DOHH2 (cell line): ENCODE measurements around the gene TGFBRAP1.

Experiments used
- H3F3A ChIP-seq: fragments of 200-600 bp; sonication (generic), shearing (Covaris generic); 2 replicates; pipeline ENCODE4 v1.6.0; 2016; ENCODE audit warnings: antibody characterized with exemption, mild to moderate bottlenecking; ENCODE audit not compliant: control insufficient read depth, insufficient read depth
- H3K27ac ChIP-seq: fragments of 200-600 bp; sonication (generic); 2 replicates; pipeline ENCODE4 v1.5.1; 2014; ENCODE audit warnings: low read depth, mild to moderate bottlenecking, low read length, moderate library complexity
- H3K27me3 ChIP-seq: fragments of 200-600 bp; sonication (generic); 2 replicates; pipeline ENCODE4 v1.6.1; 2014; ENCODE audit warnings: mild to moderate bottlenecking, low read length, mixed read lengths; ENCODE audit not compliant: control insufficient read depth
- H3K36me3 ChIP-seq: fragments of 200-600 bp; sonication (generic); 2 replicates; pipeline ENCODE4 v1.6.1; 2014; ENCODE audit warnings: mild to moderate bottlenecking, low read length, moderate library complexity, mixed read lengths; ENCODE audit not compliant: control insufficient read depth
- H3K4me1 ChIP-seq: fragments of 200-600 bp; sonication (generic); 2 replicates; pipeline ENCODE4 v1.6.1; 2014; ENCODE audit warnings: mild to moderate bottlenecking, low read length, mixed read lengths; ENCODE audit not compliant: control insufficient read depth
- H3K4me2 ChIP-seq: fragments of 200-600 bp; sonication (generic); 2 replicates; pipeline ENCODE4 v1.6.0; 2014; ENCODE audit warnings: mild to moderate bottlenecking, low read length, moderate library complexity
- H3K4me3 ChIP-seq: fragments of 200-600 bp; sonication (generic); 2 replicates; pipeline ENCODE4 v1.5.1; 2014; ENCODE audit warnings: mild to moderate bottlenecking, low read length, mixed read lengths
- H3K79me2 ChIP-seq: fragments of 200-600 bp; sonication (generic); 2 replicates; pipeline ENCODE4 v1.6.1; 2014; ENCODE audit warnings: mild to moderate bottlenecking, low read length, mixed read lengths; ENCODE audit not compliant: control insufficient read depth
- H3K9me2 ChIP-seq: fragments of 200-600 bp; sonication (generic); replicated peaks from 2 replicates; pipeline ENCODE4 v1.6.1; 2014; ENCODE audit warnings: mild to moderate bottlenecking, low read length, mixed read lengths; ENCODE audit not compliant: control insufficient read depth
- H3K9me3 ChIP-seq: fragments of 200-600 bp; sonication (generic); 2 replicates; pipeline ENCODE4 v1.6.1; 2014; ENCODE audit warnings: antibody characterized with exemption, low read length, mixed read lengths; ENCODE audit not compliant: control insufficient read depth, insufficient read depth
- H4K20me1 ChIP-seq: fragments of 200-600 bp; sonication (generic); 2 replicates; pipeline ENCODE4 v1.6.0; 2014; ENCODE audit warnings: low read depth, mild to moderate bottlenecking, antibody characterized with exemption, low read length, moderate library complexity; ENCODE audit not compliant: control insufficient read depth, insufficient read depth
- CTCF ChIP-seq: fragments of 200-600 bp; sonication (generic); IDR thresholded peaks from one replicate; pipeline ENCODE4 v1.5.1; 2014; ENCODE audit warnings: antibody characterized with exemption, mild to moderate bottlenecking, low read depth, low read length; ENCODE audit not compliant: poor library complexity, severe bottlenecking
- EZH2phosphoT487 ChIP-seq: fragments of 200-600 bp; sonication (generic); IDR thresholded peaks from 2 replicates; pipeline ENCODE4 v1.6.1; 2017; ENCODE audit warnings: borderline replicate concordance, mild to moderate bottlenecking, antibody characterized with exemption, low read length, moderate library complexity, mixed read lengths

Gene TGFBRAP1

DNA sequence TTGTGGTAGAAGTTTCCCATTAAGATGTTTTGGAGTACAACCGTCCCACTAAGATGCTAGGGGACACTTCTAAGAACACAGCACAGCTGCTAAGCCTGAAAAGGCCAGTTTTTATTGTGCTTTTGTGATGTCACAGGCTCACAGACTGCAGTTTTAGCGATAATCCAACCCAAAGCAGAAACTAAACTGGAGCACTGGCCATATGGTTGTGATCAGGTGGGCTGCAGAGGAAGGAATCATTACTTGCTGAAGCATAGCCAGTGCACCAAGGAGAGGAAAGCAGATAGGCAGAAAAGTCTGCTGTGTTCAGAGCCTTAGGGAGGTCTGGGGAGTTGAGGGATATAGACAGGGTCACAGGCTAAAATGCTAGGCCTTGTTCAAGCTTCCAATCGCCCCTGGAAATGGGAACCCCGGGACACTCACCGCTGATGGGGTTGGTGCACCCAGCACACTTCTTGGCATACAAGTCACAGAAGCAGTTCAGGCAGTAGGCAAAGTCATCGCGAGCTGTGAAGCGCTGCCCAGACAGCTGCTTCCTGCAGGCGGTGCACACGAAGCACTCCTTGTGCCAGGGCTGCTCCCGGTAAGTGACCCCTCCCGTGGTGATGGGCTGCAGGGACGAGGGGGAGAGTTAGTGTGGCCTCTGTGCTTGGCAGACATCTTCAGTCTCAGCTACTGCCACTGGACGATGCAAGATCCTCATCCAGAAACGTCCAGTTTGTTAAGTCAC lies 33.5 kb upstream of the TGFBRAP1 start:
- H3K79me2 ChIP-seq, result no peaks in the 10 kb centered on the region
- H3K4me1 ChIP-seq, result no peaks in the 10 kb centered on the region; the same call in 1 of the 2 replicates
- H3K4me2 ChIP-seq, result no peak overlapping the region
- no peaks in the 10 kb centered on the region for H3K36me3 ChIP-seq
- no peak overlapping the region for H3K27ac ChIP-seq
- H3K9me2 ChIP-seq, result no peaks in the 10 kb centered on the region
- H4K20me1 ChIP-seq, result no peaks in the 10 kb centered on the region
- no peaks in the 10 kb centered on the region for H3F3A ChIP-seq
- TF ChIP-seq CTCF, result no peak
- no peak for TF ChIP-seq EZH2phosphoT487
- H3K4me3 ChIP-seq, result no peak overlapping the region
- no peaks in the 10 kb centered on the region for H3K9me3 ChIP-seq
- no peaks in the 10 kb centered on the region for H3K27me3 ChIP-seq

DNA sequence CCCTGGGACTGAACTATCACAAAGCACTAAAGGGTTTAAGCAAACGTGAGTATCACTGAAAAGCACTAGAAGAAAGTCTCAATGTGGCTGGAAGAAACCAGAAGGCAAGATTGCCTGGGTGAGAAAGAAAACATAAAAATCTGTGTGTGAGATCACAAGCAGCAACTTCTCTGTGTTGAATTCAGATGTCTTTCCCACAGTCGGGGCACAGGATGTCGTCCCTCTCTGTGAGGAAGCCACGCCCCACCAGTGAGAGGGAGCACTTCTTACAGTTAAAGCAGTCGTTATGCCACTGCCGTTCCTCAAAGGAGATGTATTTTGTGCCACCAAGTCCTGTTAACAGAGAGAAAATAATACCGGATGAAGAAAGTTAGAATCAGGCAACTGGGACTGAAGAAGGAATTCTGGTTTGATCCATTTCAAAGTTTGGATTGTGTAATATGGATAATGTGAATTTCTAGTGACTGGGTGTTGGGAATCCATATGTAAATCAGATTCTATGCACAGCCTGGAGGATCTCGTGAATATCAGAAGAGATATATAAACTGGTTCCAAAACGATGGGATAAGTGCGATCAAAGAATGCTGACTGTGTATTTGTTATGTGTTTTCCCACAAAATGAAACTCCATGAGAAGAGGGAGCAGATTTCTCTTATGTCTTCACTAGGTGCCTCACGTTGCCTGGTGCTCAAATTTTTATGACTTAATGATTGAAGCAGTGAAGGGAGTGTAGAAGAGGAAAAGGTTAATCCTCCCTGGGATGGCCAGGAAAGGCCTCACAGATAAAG lies 31.8 kb upstream of the TGFBRAP1 start:
- Histone ChIP-seq H3K36me3 (peaks cover 4% of the 10 kb centered on the region; the same call in 1 of the 2 replicates), H3K27me3 (no peaks in the 10 kb centered on the region), H3K79me2 (no peaks in the 10 kb centered on the region), H4K20me1 (no peaks in the 10 kb centered on the region), H3K4me2 (no peak overlapping the region), H3K9me3 (no peaks in the 10 kb centered on the region), H3K27ac (no peak overlapping the region), H3K4me3 (no peak overlapping the region), H3K9me2 (no peaks in the 10 kb centered on the region), H3K4me1 (no peaks in the 10 kb centered on the region; the same call in 1 of the 2 replicates), H3F3A (no peaks in the 10 kb centered on the region)
- TF ChIP-seq EZH2phosphoT487 (no peak), CTCF (no peak)

- peaks cover 12% of the 10 kb centered on the region for H3K36me3 ChIP-seq
- no peaks in the 10 kb centered on the region for H3K4me1 ChIP-seq
- no peak for TF ChIP-seq EZH2phosphoT487
- no peak for TF ChIP-seq CTCF
- H3K79me2 ChIP-seq, result no peaks in the 10 kb centered on the region
- H3K27me3 ChIP-seq, result no peaks in the 10 kb centered on the region
- H3F3A ChIP-seq, result no peaks in the 10 kb centered on the region
- H3K4me3 ChIP-seq, result no peak overlapping the region
- H3K9me2 ChIP-seq, result no peaks in the 10 kb centered on the region
- H4K20me1 ChIP-seq, result no peaks in the 10 kb centered on the region
- no peaks in the 10 kb centered on the region for H3K9me3 ChIP-seq
- H3K27ac ChIP-seq, result no peak overlapping the region
- no peak overlapping the region for H3K4me2 ChIP-seq
Measured at GRCh38 chr2:105358593-105358992, 29.1 kb upstream of the TGFBRAP1 start.
